ENCODE measurements around the gene PSMD14.

The PSMD14 gene

DNA sequence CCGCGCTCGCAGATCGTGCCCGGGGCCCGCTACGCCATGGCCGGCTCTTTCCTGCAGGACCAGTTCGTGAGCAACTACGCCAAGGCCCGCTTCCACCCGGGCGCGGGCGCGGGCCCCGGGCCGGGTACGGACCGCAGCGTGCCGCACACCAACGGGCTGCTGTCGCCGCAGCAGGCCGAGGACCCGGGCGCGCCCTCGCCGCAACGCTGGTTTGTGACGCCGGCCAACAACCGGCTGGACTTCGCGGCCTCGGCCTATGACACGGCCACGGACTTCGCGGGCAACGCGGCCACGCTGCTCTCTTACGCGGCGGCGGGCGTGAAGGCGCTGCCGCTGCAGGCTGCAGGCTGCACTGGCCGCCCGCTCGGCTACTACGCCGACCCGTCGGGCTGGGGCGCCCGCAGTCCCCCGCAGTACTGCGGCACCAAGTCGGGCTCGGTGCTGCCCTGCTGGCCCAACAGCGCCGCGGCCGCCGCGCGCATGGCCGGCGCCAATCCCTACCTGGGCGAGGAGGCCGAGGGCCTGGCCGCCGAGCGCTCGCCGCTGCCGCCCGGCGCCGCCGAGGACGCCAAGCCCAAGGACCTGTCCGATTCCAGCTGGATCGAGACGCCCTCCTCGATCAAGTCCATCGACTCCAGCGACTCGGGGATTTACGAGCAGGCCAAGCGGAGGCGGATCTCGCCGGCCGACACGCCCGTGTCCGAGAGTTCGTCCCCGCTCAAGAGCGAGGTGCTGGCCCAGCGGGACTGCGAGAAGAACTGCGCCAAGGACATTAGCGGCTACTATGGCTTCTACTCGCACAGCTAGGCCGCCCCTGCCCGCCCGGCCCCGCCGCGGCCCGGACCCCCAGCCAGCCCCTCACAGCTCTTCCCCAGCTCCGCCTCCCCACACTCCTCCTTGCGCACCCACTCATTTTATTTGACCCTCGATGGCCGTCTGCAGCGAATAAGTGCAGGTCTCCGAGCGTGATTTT, 115.5 kb downstream of the PSMD14 start:
- Histone ChIP-seq H3K4me3 (ENCODE audit: insufficient read depth, low read depth, low read length, poor library complexity, severe bottlenecking) (peak overlapping the region; percentile 19), H3K36me3 (ENCODE audit: control insufficient read depth, insufficient read depth, low read length) (no peaks in the 10 kb centered on the region), H3K27me3 (replicated peaks; ENCODE audit: control insufficient read depth, insufficient read depth, low read length, poor library complexity, severe bottlenecking) (peaks cover 93% of the 10 kb centered on the region), H3K4me1 (ENCODE audit: control insufficient read depth, insufficient read depth, low read length, poor library complexity, severe bottlenecking) (peaks cover 20% of the 10 kb centered on the region), H3K9me3 (ENCODE audit: control insufficient read depth, low read length) (no peaks in the 10 kb centered on the region), H3K27ac (ENCODE audit: insufficient read depth, low read length, poor library complexity, severe bottlenecking) (no peak overlapping the region)
- no peak for DNase-seq

- DNase-seq: no peak
- Histone ChIP-seq H3K9me3 (ENCODE audit: control insufficient read depth, low read length) (no peaks in the 10 kb centered on the region), H3K4me3 (ENCODE audit: insufficient read depth, low read depth, low read length, poor library complexity, severe bottlenecking) (peak overlapping the region; percentile 19)
These were observed 116.2 kb downstream of the PSMD14 start for GRCh38 chr2:161424394-161424769.

GRCh38 chr2:161424891-161425727, 116.9 kb downstream of the PSMD14 start:
- H3K4me1 ChIP-seq (ENCODE audit: control insufficient read depth, insufficient read depth, low read length, poor library complexity, severe bottlenecking): peaks cover 16% of the 10 kb centered on the region
- peaks cover 85% of the 10 kb centered on the region for H3K27me3 ChIP-seq (replicated peaks; ENCODE audit: control insufficient read depth, insufficient read depth, low read length, poor library complexity, severe bottlenecking)
- DNase-seq: no peak

More at GRCh38 chr2:161424394-161424769, 116.2 kb downstream of the PSMD14 start:
- Histone ChIP-seq H3K4me1 (ENCODE audit: control insufficient read depth, insufficient read depth, low read length, poor library complexity, severe bottlenecking) (peaks cover 16% of the 10 kb centered on the region), H3K27ac (ENCODE audit: insufficient read depth, low read length, poor library complexity, severe bottlenecking) (no peak overlapping the region), H3K27me3 (replicated peaks; ENCODE audit: control insufficient read depth, insufficient read depth, low read length, poor library complexity, severe bottlenecking) (peaks cover 87% of the 10 kb centered on the region), H3K36me3 (ENCODE audit: control insufficient read depth, insufficient read depth, low read length) (no peaks in the 10 kb centered on the region)

GRCh38 chr2:161425728-161426454, 117.7 kb downstream of the PSMD14 start:
- H3K4me1 ChIP-seq (ENCODE audit: control insufficient read depth, insufficient read depth, low read length, poor library complexity, severe bottlenecking): peaks cover 16% of the 10 kb centered on the region
- no peak for DNase-seq
- no peak overlapping the region for H3K27ac ChIP-seq (ENCODE audit: insufficient read depth, low read length, poor library complexity, severe bottlenecking)
- peaks cover 79% of the 10 kb centered on the region for H3K27me3 ChIP-seq (replicated peaks; ENCODE audit: control insufficient read depth, insufficient read depth, low read length, poor library complexity, severe bottlenecking)
- H3K36me3 ChIP-seq (ENCODE audit: control insufficient read depth, insufficient read depth, low read length): no peaks in the 10 kb centered on the region
- no peaks in the 10 kb centered on the region for H3K9me3 ChIP-seq (ENCODE audit: control insufficient read depth, low read length)
- no peak overlapping the region for H3K4me3 ChIP-seq (ENCODE audit: insufficient read depth, low read depth, low read length, poor library complexity, severe bottlenecking)

More at GRCh38 chr2:161424891-161425727, 116.9 kb downstream of the PSMD14 start:
- H3K27ac ChIP-seq (ENCODE audit: insufficient read depth, low read length, poor library complexity, severe bottlenecking): no peak overlapping the region
- no peaks in the 10 kb centered on the region for H3K9me3 ChIP-seq (ENCODE audit: control insufficient read depth, low read length)
- no peak overlapping the region for H3K4me3 ChIP-seq (ENCODE audit: insufficient read depth, low read depth, low read length, poor library complexity, severe bottlenecking)
- no peaks in the 10 kb centered on the region for H3K36me3 ChIP-seq (ENCODE audit: control insufficient read depth, insufficient read depth, low read length)

DNA sequence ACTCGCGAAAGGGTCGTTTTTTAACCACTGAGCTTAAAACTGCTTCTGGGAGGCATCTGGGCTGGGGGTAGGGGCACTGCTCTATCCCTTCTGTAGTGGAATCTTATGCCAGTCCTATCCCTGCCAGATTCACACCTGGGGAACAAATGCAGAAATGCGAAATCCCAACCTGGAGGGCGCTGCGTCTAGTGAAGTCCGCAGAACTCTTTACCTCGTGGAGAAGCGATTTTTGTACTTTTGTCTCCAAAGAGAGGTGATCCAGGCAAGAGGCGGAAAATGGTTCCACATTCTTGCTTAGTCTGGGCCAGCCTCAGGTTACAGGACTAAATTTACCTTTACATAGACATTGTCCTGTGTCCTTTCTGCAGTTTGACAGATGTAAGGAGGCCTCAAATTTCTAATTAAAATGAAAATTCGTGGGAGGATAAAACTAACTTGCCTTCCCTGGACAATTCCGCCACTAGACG, 118.3 kb downstream of the PSMD14 start:
- H3K27me3 ChIP-seq (replicated peaks; ENCODE audit: control insufficient read depth, insufficient read depth, low read length, poor library complexity, severe bottlenecking): peaks cover 74% of the 10 kb centered on the region
- no peak overlapping the region for H3K27ac ChIP-seq (ENCODE audit: insufficient read depth, low read length, poor library complexity, severe bottlenecking)
- no peaks in the 10 kb centered on the region for H3K36me3 ChIP-seq (ENCODE audit: control insufficient read depth, insufficient read depth, low read length)
- DNase-seq: no peak
- H3K4me1 ChIP-seq (ENCODE audit: control insufficient read depth, insufficient read depth, low read length, poor library complexity, severe bottlenecking): peaks cover 16% of the 10 kb centered on the region
- H3K4me3 ChIP-seq (ENCODE audit: insufficient read depth, low read depth, low read length, poor library complexity, severe bottlenecking): no peak overlapping the region
- no peaks in the 10 kb centered on the region for H3K9me3 ChIP-seq (ENCODE audit: control insufficient read depth, low read length)

GRCh38 chr2:161426922-161427663, 118.9 kb downstream of the PSMD14 start:
- no peak overlapping the region for H3K27ac ChIP-seq (ENCODE audit: insufficient read depth, low read length, poor library complexity, severe bottlenecking)
- no peak for DNase-seq
- peaks cover 68% of the 10 kb centered on the region for H3K27me3 ChIP-seq (replicated peaks; ENCODE audit: control insufficient read depth, insufficient read depth, low read length, poor library complexity, severe bottlenecking)
- H3K4me3 ChIP-seq (ENCODE audit: insufficient read depth, low read depth, low read length, poor library complexity, severe bottlenecking): no peak overlapping the region
- peaks cover 16% of the 10 kb centered on the region for H3K4me1 ChIP-seq (ENCODE audit: control insufficient read depth, insufficient read depth, low read length, poor library complexity, severe bottlenecking)
- H3K36me3 ChIP-seq (ENCODE audit: control insufficient read depth, insufficient read depth, low read length): no peaks in the 10 kb centered on the region
- no peaks in the 10 kb centered on the region for H3K9me3 ChIP-seq (ENCODE audit: control insufficient read depth, low read length)

- Histone ChIP-seq H3K27me3 (replicated peaks; ENCODE audit: control insufficient read depth, insufficient read depth, low read length, poor library complexity, severe bottlenecking) (peaks cover 60% of the 10 kb centered on the region), H3K27ac (ENCODE audit: insufficient read depth, low read length, poor library complexity, severe bottlenecking) (no peak overlapping the region), H3K36me3 (ENCODE audit: control insufficient read depth, insufficient read depth, low read length) (no peaks in the 10 kb centered on the region), H3K9me3 (ENCODE audit: control insufficient read depth, low read length) (no peaks in the 10 kb centered on the region), H3K4me3 (ENCODE audit: insufficient read depth, low read depth, low read length, poor library complexity, severe bottlenecking) (no peak overlapping the region), H3K4me1 (ENCODE audit: control insufficient read depth, insufficient read depth, low read length, poor library complexity, severe bottlenecking) (peaks cover 16% of the 10 kb centered on the region)
- DNase-seq: no peak
These were observed 119.7 kb downstream of the PSMD14 start for GRCh38 chr2:161427664-161428587.

DNA sequence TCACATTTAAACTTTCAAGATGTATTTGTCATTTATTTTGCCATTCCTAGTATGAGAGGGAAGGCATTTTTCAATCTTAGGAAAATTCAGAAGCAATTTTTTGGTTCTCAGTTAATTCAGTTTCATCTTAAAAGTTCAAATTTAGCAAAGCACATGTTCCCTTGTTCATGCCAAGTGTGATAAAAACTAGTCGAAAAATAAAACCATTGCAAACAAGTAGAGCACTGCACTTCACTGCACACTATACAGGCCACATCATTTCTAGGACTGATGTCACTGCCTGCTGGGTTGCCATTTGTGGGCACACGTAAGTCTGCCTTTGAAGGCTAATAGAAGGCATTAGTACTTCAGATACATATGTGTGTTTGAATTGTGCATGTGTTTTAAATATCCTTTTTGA, 122.2 kb downstream of the PSMD14 start:
- Histone ChIP-seq H3K36me3 (ENCODE audit: control insufficient read depth, insufficient read depth, low read length) (no peaks in the 10 kb centered on the region), H3K4me3 (ENCODE audit: insufficient read depth, low read depth, low read length, poor library complexity, severe bottlenecking) (no peak overlapping the region), H3K9me3 (ENCODE audit: control insufficient read depth, low read length) (no peaks in the 10 kb centered on the region), H3K27ac (ENCODE audit: insufficient read depth, low read length, poor library complexity, severe bottlenecking) (no peak overlapping the region), H3K4me1 (ENCODE audit: control insufficient read depth, insufficient read depth, low read length, poor library complexity, severe bottlenecking) (peaks cover 4% of the 10 kb centered on the region), H3K27me3 (replicated peaks; ENCODE audit: control insufficient read depth, insufficient read depth, low read length, poor library complexity, severe bottlenecking) (peaks cover 37% of the 10 kb centered on the region)
- DNase-seq: no peak
